HL-60 (cell line): Measurements from ENCODE around the gene GMDS.

Source experiments
- DNase-seq, 2 experiments: peaks; one replicate each; pipeline ENCODE4 v3.0.0-alpha.2; 2010 to 2020; ENCODE audit warnings: low read depth in 1 of 2, low spot score in 1 of 2
- H3K27ac ChIP-seq: fragments of 250-450 bp; sonication (Bioruptor Pico); replicated peaks from 2 replicates; pipeline ENCODE4 v1.5.1; 2020; ENCODE audit warnings: mild to moderate bottlenecking, moderate library complexity
- H3K27me3 ChIP-seq: fragments of 250-450 bp; sonication (Bioruptor Pico); 2 replicates; pipeline ENCODE4 v1.5.1; 2021; ENCODE audit warnings: mild to moderate bottlenecking, moderate library complexity; ENCODE audit not compliant: insufficient read depth, poor library complexity, severe bottlenecking
- H3K4me3 ChIP-seq: replicated peaks from 2 replicates; pipeline ENCODE4 v1.5.1; 2011; ENCODE audit warnings: mild to moderate bottlenecking, control low read depth, low read length; ENCODE audit not compliant: insufficient read depth
- CTCF ChIP-seq: IDR thresholded peaks from one replicate; pipeline ENCODE4 v1.5.1; 2011; ENCODE audit warnings: low read length, control low read depth, inconsistent platforms; ENCODE audit not compliant: insufficient read depth
- GABPA ChIP-seq: IDR thresholded peaks from 2 replicates; pipeline ENCODE4 v1.6.1; 2012; ENCODE audit warnings: low read depth
- POLR2AphosphoS5 ChIP-seq: IDR thresholded peaks from 2 replicates; pipeline ENCODE4 v1.6.1; 2012; ENCODE audit warnings: low read depth
- REST ChIP-seq: IDR thresholded peaks from 2 replicates; pipeline ENCODE4 v1.6.1; 2012; ENCODE audit warnings: low read depth; ENCODE audit not compliant: insufficient replicate concordance
- SPI1 ChIP-seq: IDR thresholded peaks from 2 replicates; pipeline ENCODE4 v1.6.1; 2012; ENCODE audit warnings: low read depth, mild to moderate bottlenecking, borderline replicate concordance

GMDS gene

GRCh38 chr6:2141644-2142290 lies 103.6 kb downstream of the GMDS start:
- no peak for TF ChIP-seq POLR2AphosphoS5
- no peak for TF ChIP-seq SPI1
- no peak for TF ChIP-seq REST
- TF ChIP-seq CTCF, result no peak
- no peak for TF ChIP-seq GABPA
- Histone ChIP-seq H3K27ac (no peak overlapping the region), H3K4me3 (no peak overlapping the region), H3K27me3 (no peaks in the 10 kb centered on the region)
- DNase-seq, result no peak

GRCh38 chr6:2140438-2141128 lies 104.8 kb downstream of the GMDS start:
- DNase-seq, result no peak
- Histone ChIP-seq H3K27me3 (no peaks in the 10 kb centered on the region), H3K27ac (no peak overlapping the region), H3K4me3 (no peak overlapping the region)
- TF ChIP-seq POLR2AphosphoS5, result no peak
- TF ChIP-seq CTCF, result no peak
- no peak for TF ChIP-seq REST
- no peak for TF ChIP-seq GABPA
- no peak for TF ChIP-seq SPI1

GRCh38 chr6:2135401-2135800 lies 110.0 kb downstream of the GMDS start:
- Histone ChIP-seq H3K27ac (no peak overlapping the region), H3K4me3 (no peak overlapping the region)
- no peak for TF ChIP-seq CTCF
- TF ChIP-seq REST, result no peak
- no peak for TF ChIP-seq GABPA
- TF ChIP-seq SPI1, result no peak
- no peak for TF ChIP-seq POLR2AphosphoS5

More at GRCh38 chr6:2135401-2135800, 110.0 kb downstream of the GMDS start:
- no peak for DNase-seq
- H3K27me3 ChIP-seq, result no peaks in the 10 kb centered on the region
